Activated B cell treated with CpG ODN at 0.5 μM for 24 hours (primary cell): Measurements from ENCODE around the gene CBY1. TPM values are rescaled to one million over a fixed set of nuclear protein-coding genes. Genes with fewer than 3 reads are reported as not detected.
A peak's percentile ranks its signal among the peaks of the same experiment; 100 is the strongest.

Experiments used
- ATAC-seq: fragments of 200-7000 bp; cut with Tn5 transposase; one replicate; pipeline ENCODE4 v1.10.0; 2021; ENCODE audit warnings: low read depth, mild to moderate bottlenecking, moderate library complexity
- CTCF ChIA-PET: fragments of 350-600 bp; sonication (Branson Sonifier 250); formaldehyde crosslinking; loops from one replicate; lab custom pipeline; 2021; ENCODE audit warnings: antibody characterized with exemption; lab: Charles Lee
- POLR2A ChIA-PET: fragments of 350-600 bp; sonication (Branson Sonifier 250); formaldehyde crosslinking; loops from one replicate; lab custom pipeline; 2021; ENCODE audit warnings: antibody characterized with exemption; lab: Charles Lee
- DNase-seq: peaks from one replicate; pipeline ENCODE4 v3.0.0; 2022
- H3K27ac Mint-ChIP-seq: one replicate; pipeline ENCODE4 v1.8.0; 2020; ENCODE audit warnings: mixed read lengths
- H3K27me3 Mint-ChIP-seq: one replicate; pipeline ENCODE4 v1.8.0; 2021; ENCODE audit warnings: mixed read lengths
- H3K36me3 Mint-ChIP-seq: one replicate; pipeline ENCODE4 v1.8.0; 2021; ENCODE audit warnings: low read depth, mixed read lengths
- H3K4me1 Mint-ChIP-seq: one replicate; pipeline ENCODE4 v1.8.0; 2021; ENCODE audit warnings: mixed read lengths
- H3K4me3 Mint-ChIP-seq: one replicate; pipeline ENCODE4 v1.8.0; 2020; ENCODE audit warnings: mild to moderate bottlenecking, mixed read lengths
- H3K9me3 Mint-ChIP-seq: one replicate; pipeline ENCODE4 v1.8.0; 2020; ENCODE audit warnings: mixed read lengths
- CTCF ChIP-seq: fragments of 200-600 bp; IDR thresholded peaks from one replicate; pipeline ENCODE4 v1.8.0; 2022; ENCODE audit warnings: antibody characterized with exemption, mild to moderate bottlenecking
- intact Hi-C: fragments of 100-400 bp; cut with micrococcal nuclease; formaldehyde crosslinking; loops from one replicate; pipeline ENCODE4 v1.15.1; 2024
- total RNA-seq: library from RNA; stranded (reverse); gene quantifications from 2 replicates; pipeline ENCODE4 v1.2.3, GENCODE V29; 2022

CBY1 gene
- total RNA-seq, 1 donor from 2014 or later, result 14.1 TPM

DNA sequence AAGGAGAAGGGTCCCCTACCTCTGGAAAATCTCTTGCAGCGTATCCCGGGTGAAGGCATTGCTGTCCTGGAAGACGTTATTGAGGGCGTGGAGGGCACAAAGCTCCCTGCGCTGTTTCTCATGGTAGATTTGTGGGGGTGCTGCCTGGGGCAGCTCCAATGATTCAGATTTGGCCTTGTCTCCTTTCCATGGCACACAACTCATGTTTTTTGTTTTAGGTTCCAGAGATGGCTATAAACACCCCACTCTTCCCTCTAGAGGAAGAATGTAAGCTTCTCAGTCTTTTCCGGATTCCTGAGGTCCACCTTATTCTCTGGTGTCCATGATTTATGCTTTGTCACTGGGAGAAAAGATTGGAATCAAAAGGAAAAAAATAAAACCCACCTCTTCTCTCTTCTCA is 43.3 kb downstream of the CBY1 start:
- ATAC-seq, result no peak
- peaks cover 66% of the 10 kb centered on the region for H3K4me1 Mint-ChIP-seq
- intact Hi-C loops, result loop anchor here (1.0 to 10.0 kb wide), 7 partner anchors 18 to 1345 kb away; partner anchors contain the start of genes CBY1, CSNK1E, DDX17 and FAM227A

DNA sequence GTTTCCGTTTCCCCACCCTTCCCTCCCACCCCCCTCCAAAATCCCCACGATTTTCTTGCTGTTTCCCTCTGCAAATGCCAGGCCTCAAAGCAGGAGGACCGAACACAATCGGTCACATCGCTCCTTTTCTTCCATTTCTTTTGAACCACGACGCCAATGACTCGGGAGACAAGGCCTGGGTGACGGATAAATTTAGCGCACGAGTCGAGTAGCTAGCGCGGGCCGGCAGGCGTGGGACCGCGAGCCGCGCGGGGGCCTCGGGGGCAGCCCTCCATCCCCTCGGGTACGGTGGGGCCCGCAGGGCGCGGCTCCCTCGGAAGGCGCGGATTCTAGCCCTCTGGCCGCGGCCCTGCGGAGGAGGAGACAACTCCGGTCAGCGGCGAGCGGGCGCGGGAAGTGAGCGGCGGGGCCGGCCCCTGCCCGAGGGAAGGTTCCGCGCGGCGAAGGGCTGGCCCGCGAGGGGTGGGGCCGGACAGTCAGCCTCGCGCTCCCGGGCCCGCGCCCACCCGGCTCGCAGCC is 43.9 kb downstream of the CBY1 start:
- peak overlapping the region; percentile 92 for H3K4me3 Mint-ChIP-seq
- H3K9me3 Mint-ChIP-seq, result no peaks in the 10 kb centered on the region
- intact Hi-C loops, result loop anchor here (1.0 to 10.0 kb wide), 7 partner anchors 19 to 1344 kb away; partner anchors contain the start of genes CBY1, CSNK1E, DDX17 and FAM227A
- no peak for DNase-seq
- peak; percentile 8 for ATAC-seq
- H3K36me3 Mint-ChIP-seq, result peaks cover 20% of the 10 kb centered on the region
- TF ChIP-seq CTCF, result no peak
- H3K4me1 Mint-ChIP-seq, result peaks cover 68% of the 10 kb centered on the region
- ChIA-PET CTCF (interaction anchor here (2.7 kb wide), 1 partner anchor 18 kb away, joined by 19 read pairs; the partner anchor contains the start of gene TOMM22), POLR2A (interaction anchor here (3.4 kb wide), 1 partner anchor 18 kb away, joined by 23 read pairs; the partner anchor contains the start of gene TOMM22)
- peak overlapping the region; percentile 94 for H3K27ac Mint-ChIP-seq
- H3K27me3 Mint-ChIP-seq, result no peaks in the 10 kb centered on the region

More for the DNA sequence above, 43.3 kb downstream of the CBY1 start:
- H3K4me3 Mint-ChIP-seq, result peak overlapping the region; percentile 92
- H3K9me3 Mint-ChIP-seq, result no peaks in the 10 kb centered on the region
- ChIA-PET POLR2A (interaction anchor here (0.6 to 3.4 kb wide), 4 partner anchors 10 to 18 kb away, joined by 3 to 23 read pairs (median 4); partner anchors contain the start of gene TOMM22), CTCF (interaction anchor here (2.7 kb wide), 1 partner anchor 18 kb away, joined by 19 read pairs; the partner anchor contains the start of gene TOMM22)
- H3K27me3 Mint-ChIP-seq, result no peaks in the 10 kb centered on the region
- peak overlapping the region; percentile 94 for H3K27ac Mint-ChIP-seq
- H3K36me3 Mint-ChIP-seq, result peaks cover 22% of the 10 kb centered on the region
- DNase-seq, result no peak
- TF ChIP-seq CTCF, result no peak

DNA sequence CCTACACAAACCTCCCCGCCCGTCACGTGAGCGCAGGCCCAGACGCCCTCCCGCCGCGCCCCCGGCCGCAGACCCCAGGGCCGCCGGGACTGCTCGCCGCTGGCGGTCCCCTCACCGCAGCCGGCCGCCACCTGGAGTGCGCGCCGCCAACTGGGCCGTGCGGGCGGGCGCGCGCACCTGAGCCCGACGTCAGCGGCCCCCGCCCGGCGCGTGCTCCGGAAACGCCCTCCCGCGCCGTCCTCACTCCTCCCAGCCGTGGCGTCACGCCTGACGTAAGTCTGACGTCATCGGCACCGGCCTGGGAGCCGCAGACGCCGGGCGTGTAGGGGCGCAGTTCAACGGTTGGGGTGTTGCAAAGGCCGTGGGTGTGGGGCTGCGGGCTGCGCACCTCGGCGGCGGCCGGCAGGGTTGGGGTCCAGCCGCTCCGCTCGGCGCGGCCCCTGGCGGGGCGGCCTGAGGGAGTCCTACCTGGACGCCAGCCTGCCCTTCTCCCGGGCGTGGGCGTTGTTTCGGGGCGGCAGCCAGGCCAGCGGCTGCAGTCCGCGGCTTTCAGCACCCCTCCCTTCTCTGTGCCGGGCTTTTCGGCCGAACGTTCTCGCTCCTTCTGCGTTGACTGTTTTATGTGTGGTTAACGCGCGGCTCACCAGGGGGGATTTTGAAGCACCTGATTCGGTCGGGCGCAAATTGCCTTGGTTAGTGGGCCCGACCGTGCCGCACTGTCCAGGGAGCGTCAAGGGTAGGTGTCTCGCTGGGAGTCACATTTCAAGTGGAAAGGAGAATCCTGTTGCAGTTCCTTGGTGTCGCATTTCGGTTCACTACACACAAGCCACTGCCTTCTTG is 44.6 kb downstream of the CBY1 start, which contains the start of gene JOSD1:
Gene JOSD1, minus strand, starts transcription at position 155 of the 840 bp plus-strand sequence. CDS start 956 bp downstream, outside the sequence.
- peak; percentile 35 for ATAC-seq
- CTCF ChIA-PET, result interaction anchor here (2.7 kb wide), 1 partner anchor 19 kb away, joined by 19 read pairs; the partner anchor contains the start of gene TOMM22
- peak; percentile 100 for DNase-seq
- Mint-ChIP-seq H3K27me3 (no peaks in the 10 kb centered on the region), H3K36me3 (peaks cover 20% of the 10 kb centered on the region), H3K9me3 (no peaks in the 10 kb centered on the region), H3K4me1 (peaks cover 68% of the 10 kb centered on the region), H3K27ac (peak within 1 kb of the TSS; percentile 96), H3K4me3 (peak within 1 kb of the TSS; percentile 92)
- POLR2A ChIA-PET, result interaction anchor here (3.4 kb wide), 1 partner anchor 19 kb away, joined by 23 read pairs; the partner anchor contains the start of gene TOMM22
- intact Hi-C loops, result loop anchor here (1.0 to 10.0 kb wide), 7 partner anchors 20 to 1344 kb away; partner anchors contain the start of genes CBY1, CSNK1E, DDX17 and FAM227A
- TF ChIP-seq CTCF, result no peak

DNA sequence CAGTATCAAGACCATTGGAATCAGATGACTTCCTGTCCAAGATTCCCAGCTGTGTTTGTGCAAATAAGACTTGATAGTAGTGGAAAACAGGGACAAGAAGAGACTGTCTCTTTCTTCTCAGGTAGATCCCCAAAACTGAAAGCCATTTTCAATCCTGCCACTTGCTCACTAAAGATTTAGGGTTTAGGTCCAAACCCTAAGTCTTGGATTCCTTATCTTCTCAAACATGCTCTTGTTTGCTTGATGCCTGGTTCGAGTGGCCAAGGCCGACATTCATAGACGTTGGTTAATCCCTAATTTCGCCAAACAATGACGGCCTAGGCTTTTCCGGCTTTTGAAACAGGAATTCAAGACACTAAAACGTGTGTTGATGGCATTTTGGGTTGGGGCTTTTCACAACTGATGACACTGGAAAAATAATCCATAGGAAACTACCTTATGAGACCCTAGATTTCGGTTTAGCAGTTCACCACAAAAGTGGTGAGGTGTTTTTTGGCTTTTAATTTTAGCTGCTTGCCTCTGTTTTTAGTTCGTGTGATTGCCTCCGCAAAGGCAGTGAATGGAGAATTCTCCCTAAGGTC is 48.3 kb downstream of the CBY1 start:
- peak overlapping the region; percentile 75 for H3K4me3 Mint-ChIP-seq
- peaks cover 67% of the 10 kb centered on the region for H3K4me1 Mint-ChIP-seq
- DNase-seq, result no peak
- TF ChIP-seq CTCF, result no peak
- intact Hi-C loops, result loop anchor here (1.0 to 10.0 kb wide), 9 partner anchors 23 to 1340 kb away; partner anchors contain the start of genes CSNK1E, DMC1, DNAL4 and PICK1
- no peaks in the 10 kb centered on the region for H3K27me3 Mint-ChIP-seq
- H3K27ac Mint-ChIP-seq, result peak overlapping the region; percentile 85
- H3K36me3 Mint-ChIP-seq, result peaks cover 18% of the 10 kb centered on the region
- ChIA-PET CTCF (interaction anchor here (2.4 kb wide), 1 partner anchor 23 kb away, joined by 10 read pairs; the partner anchor contains the start of gene TOMM22), POLR2A (interaction anchor here (0.5 to 2.6 kb wide), 8 partner anchors 23 to 815 kb away, joined by 3 to 22 read pairs (median 5); partner anchors contain the start of genes RPL3 and TOMM22)
- no peaks in the 10 kb centered on the region for H3K9me3 Mint-ChIP-seq
- no peak for ATAC-seq
